MM.1S (cell line): ENCODE measurements around the gene FUT3.
"Not testable (repeated sequence)": the region's sequence is repeated elsewhere in the genome, so short reads cannot be mapped to it uniquely, and the experiment has no call there.

Experiments used
- CTCF ChIP-seq: fragments of 300-600 bp; sonication (generic); IDR thresholded peaks from 2 replicates; pipeline ENCODE4 v1.5.1; 2016; ENCODE audit warnings: antibody characterized with exemption, low read length, mixed read lengths
- EZH2 ChIP-seq: fragments of 300-600 bp; sonication (generic); optimal IDR thresholded peaks from 2 replicates; pipeline ENCODE3; 2017; ENCODE audit warnings: low read depth, mild to moderate bottlenecking, antibody characterized with exemption, low read length, mixed read lengths
- EZH2phosphoT487 ChIP-seq: fragments of 300-600 bp; sonication (generic); IDR thresholded peaks from 2 replicates; pipeline ENCODE4 v1.6.1; 2018; ENCODE audit warnings: antibody characterized with exemption, low read length

- TF ChIP-seq CTCF, EZH2phosphoT487, EZH2: not testable (repeated sequence)
Observed at GRCh38 chr19:5883157-5883873, 32.1 kb upstream of the FUT3 start.
